PFSK-1 (cell line): ENCODE measurements around the gene HDDC3.

ENCODE experiments used
- POLR2AphosphoS5 ChIP-seq: IDR thresholded peaks from 2 replicates; pipeline ENCODE4 v1.6.1; 2012; ENCODE audit warnings: low read depth, mild to moderate bottlenecking, control low read depth, low read length, moderate library complexity
- SIN3A ChIP-seq: IDR thresholded peaks from 2 replicates; pipeline ENCODE4 v1.6.1; 2012; ENCODE audit warnings: mild to moderate bottlenecking, low read length, moderate library complexity, borderline replicate concordance; ENCODE audit not compliant: insufficient read depth
- TAF1 ChIP-seq: IDR thresholded peaks from 2 replicates; pipeline ENCODE4 v1.6.1; 2012; ENCODE audit warnings: low read length, control low read depth, borderline replicate concordance; ENCODE audit not compliant: insufficient read depth

DNA sequence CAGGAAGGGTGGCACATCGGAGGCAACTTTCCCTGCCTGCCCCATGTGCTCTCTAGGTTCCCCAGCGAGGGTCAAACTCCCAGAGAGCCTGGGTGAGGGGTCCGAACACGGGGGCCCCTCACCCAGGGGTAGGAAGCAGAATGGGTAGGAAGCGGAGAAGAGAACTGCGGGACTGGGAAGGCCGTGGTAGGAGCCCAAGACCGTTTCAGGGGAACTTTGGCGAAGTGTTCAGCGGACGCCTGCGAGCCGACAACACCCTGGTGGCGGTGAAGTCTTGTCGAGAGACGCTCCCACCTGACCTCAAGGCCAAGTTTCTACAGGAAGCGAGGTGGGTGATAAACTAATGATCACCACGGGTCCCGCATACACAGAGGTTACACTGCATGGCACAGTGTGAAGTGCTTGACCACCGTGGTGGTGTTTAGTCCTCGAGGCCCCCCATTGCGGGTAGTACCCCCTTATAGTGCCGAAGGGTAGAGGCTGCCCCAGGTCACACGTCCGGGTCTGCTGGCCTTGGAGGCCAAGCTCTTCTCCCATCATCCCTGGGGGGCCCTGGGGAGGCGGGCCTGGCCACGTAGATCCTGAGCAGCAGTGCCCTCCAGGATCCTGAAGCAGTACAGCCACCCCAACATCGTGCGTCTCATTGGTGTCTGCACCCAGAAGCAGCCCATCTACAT, 39.7 kb downstream of the HDDC3 start:
- TF ChIP-seq TAF1 (no peak), POLR2AphosphoS5 (no peak), SIN3A (no peak)
